SKM-1 (cell line): ENCODE results near the gene VGLL3.
A peak's percentile ranks its signal among the peaks of the same experiment; 100 is the strongest.
"Not testable (repeated sequence)": the region's sequence is repeated elsewhere in the genome, so short reads cannot be mapped to it uniquely, and the experiment has no call there.

Experiments
- DNase-seq: peaks from one replicate; lab custom pipeline; 2025; ENCODE audit not compliant: unreplicated experiment; lab: John Stamatoyannopoulos, UW

VGLL3 gene

DNA sequence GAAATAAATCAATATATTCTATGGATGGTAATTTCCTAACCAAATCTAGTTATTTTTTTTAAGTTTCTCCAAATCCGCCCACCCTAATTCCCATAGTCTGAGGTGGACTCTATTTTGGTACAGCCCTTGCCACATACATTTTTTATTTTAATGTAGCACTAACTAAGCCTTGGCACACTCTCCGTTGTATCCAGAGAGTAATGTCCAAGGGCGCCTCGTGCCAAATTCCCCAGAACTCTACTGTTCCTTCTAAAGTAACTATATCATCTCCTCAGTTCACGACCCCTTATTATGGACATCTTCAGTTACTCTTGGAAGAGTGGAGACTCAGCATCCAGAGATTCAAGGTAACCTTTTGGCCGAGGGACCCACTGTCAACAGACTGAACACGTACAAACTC is 1.3 kb downstream of the VGLL3 start:
- DNase-seq: no peak

DNA sequence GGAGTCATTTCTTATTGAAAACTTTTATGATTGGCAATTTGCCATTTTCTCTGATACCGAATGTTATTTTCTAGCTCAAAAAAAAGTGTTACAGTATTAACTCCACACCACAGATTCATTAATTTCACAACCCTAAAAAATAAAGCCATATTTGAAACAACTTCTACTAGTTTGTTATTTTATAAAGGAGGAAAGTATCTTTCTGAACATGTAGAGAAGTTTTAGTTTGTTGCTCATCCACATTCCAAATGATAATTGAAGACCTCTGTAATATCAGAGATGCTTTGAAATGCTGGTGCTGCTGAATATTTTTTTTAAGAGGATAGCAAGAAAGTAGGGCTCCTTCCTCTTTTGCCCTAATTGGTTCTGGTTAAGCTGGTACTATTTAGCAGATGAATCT is 1.9 kb downstream of the VGLL3 start:
- no peak for DNase-seq

DNA sequence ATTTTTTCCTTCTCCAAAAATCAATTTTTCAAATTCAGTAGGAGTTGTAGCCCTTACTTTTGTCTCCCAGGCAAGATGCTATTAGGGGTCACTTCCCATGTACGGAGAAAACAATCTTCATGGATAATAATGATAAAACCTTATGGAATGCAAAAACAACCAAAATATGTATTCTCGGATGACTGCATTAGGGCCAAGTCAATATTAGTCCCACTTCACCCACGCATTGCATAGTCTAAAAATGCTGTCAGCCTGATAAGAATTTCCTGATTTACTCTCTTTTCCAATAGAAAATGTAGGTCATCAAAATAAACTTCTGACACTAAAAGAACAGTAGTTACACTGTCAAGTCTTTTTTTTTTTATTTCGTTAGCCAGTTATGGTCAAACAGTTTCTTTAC is 2.7 kb downstream of the VGLL3 start:
- no peak for DNase-seq

DNA sequence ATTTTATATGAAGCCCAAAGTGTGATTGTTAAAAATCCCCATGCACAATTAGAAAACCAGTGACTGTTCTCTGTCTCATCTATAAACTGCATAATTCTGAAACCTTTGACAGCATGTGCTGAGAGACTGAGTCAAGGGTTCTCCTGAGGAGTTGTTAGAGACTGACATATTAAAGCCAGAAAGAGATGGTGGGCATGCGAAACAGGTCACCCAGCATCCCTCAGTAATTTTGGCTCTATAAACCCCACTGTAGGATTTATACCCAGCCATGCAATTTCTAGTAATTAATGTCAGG is 3.6 kb downstream of the VGLL3 start:
- no peak for DNase-seq

DNA sequence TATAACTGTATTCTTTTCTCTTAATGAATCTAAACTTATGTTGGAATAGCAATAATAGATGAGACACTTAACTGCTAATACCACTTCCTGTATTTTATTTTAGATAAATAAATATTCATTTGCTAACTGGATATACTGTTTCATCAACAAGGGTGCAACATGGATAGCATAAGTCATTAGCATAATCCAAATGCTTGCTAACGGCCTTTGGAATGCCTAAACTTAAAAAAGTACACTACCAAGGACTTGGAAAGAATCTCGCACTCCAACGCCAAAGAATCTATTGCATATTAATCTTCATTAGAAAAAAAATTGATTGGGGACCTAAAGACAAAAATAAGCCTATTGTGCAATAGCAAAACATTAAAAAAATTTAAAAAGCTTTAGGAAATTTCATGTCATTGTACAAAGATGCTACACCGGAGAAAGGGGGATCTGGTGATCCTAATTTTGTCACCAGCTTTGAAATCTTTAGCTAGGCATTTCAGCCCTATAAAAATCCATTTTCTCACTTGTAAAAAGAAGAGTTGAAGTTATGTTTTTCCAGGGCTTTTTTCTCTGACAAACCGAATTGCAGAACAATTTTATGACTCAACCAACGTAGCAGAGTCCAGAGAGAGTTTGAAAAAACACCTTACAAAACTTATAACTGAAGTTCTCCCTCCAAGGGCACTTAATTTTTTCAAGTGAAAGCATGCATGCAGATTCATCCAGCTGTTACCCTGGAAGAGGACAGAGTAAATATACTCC is 4.1 kb downstream of the VGLL3 start:
- no peak for DNase-seq

GRCh38 chr3:86985181-86985826 is 5.6 kb downstream of the VGLL3 start:
- DNase-seq: no peak

DNA sequence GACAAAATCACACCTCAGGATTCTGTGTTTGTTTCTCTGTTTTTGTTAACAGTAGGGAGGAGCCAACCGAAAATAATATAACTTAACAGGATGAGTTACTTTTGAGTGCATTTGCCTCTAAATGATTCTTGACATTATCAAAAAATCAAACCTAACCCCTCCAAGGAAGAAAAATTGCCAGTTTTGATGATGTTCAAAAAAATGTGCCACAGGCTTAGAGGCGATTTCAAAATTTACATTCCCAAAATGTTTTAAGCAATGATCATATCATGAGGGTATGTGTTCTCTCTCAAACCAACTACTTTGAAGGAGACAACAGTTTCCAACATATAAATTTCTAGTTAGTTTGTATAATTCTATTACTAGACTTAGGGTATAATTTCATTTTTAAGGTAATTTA is 6.7 kb downstream of the VGLL3 start:
- DNase-seq: no peak

DNA sequence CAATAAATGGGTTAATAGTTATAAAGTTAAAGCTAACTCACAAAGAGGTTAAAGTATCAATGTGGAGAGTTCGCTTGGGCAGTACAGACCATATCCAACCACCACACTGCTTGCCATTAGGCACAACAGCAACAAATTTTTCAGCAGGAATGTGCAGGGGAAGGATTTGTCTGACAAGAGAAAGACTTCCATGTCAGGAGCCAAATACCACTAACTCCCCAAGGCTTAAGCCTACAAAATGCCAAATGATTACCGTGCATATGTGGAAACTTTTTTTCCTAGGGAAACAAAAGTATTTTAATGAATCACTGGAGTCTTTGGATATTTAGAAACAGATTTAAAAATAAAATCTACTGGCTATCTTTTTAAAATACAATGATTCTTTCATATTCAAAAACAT is 8.1 kb downstream of the VGLL3 start:
- DNase-seq: no peak

GRCh38 chr3:86978111-86978551 is 12.8 kb downstream of the VGLL3 start:
- DNase-seq: no peak

DNA sequence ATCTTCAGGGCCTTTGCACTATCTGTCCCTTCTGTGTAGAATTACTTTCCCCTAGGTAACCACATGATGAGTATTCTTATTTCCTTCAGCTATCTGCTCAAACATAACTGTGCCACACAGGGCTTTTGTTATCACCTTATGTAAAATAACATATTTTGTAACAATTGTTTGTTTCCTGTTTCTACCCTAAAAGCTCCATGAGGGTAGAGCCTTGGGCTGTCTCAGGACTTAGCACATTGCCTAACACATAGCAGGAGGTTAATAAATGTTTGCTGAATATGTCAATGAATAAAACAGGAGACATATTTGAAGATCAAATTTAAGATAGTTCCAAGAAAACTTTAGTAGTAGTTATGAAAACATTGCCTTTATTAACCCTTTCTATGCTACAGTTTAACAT is 14.7 kb downstream of the VGLL3 start:
- no peak for DNase-seq

DNA sequence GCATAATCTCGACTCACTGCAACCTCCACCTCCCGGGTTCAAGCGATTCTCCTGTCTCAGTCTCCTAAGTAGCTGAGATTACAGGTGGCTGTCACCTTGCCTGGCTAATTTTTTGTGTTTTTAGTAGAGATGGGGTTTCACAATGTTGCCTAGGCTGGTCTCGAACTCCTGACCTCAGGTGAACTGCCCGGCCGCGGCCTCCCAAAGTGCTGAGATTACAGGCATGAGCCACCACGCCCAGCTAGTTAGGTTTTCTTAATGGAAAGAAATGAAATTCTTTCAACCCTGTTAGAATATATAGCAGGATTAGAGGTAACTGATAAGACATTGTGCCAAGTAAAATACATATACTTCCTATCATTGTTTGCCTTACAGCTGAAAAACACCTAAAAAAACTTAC is 16.8 kb downstream of the VGLL3 start:
- DNase-seq: not testable (repeated sequence)

DNA sequence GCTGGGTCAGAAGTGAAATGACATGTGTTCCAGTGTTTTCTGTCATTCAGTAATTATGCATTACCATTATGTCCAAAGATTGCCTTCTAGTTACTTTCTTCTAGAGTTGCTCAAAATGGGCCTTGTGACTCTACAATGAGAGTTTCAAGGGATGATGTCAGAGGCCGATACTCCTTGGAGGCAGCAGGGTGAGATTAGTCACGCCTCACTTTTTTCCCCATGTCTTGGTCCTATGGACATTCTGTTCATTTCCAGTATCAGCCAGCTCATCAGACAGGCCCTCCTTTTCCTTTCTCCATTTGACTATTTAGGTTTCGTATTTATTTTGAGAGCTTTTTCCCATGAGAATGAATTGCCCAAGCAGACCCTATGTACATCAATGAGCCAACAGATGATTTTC is 17.5 kb downstream of the VGLL3 start:
- DNase-seq: no peak

GRCh38 chr3:86969500-86970189 is 21.3 kb downstream of the VGLL3 start:
- peak; percentile 7 for DNase-seq

- DNase-seq: no peak
Measured at GRCh38 chr3:86968244-86968932, 22.6 kb downstream of the VGLL3 start.

DNA sequence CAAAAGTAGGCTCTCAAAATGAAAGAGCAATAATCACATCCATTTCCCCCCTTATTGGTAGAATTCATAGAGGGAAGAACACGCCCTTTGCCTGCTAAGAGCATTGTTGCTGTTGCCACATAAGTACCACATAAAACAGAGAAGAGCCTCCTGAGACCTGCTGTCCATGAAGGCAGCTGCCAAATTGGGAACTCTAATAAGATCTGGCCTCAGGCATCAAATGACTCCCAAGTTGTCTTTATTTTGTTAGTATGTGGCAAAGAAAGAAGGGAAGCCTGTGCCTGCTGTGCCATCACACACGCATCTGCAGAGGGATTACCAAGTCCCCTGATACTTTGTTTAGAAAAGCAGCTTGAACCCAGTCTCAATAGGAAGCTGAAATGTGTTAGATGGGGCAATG is 23.9 kb downstream of the VGLL3 start:
- DNase-seq: no peak

DNA sequence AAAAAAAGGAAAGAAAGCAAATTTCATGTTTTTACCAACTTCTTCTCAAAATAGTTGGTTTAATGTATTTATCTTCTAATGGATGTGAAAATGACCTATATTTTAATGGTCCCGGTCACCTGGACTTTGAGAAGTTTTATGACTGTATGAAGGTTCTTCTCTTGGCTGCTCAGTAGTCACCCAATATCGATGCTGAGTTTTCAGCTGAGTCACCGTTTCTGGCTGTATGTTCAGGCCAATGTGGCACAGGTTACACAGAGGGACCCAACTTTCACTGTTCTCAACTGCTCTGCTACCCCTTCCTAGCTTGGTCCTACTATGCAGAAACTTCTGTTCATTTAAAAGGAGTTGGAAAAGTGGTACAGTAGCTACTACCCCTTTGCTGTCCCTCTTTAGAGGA is 25.8 kb downstream of the VGLL3 start:
- no peak for DNase-seq

DNA sequence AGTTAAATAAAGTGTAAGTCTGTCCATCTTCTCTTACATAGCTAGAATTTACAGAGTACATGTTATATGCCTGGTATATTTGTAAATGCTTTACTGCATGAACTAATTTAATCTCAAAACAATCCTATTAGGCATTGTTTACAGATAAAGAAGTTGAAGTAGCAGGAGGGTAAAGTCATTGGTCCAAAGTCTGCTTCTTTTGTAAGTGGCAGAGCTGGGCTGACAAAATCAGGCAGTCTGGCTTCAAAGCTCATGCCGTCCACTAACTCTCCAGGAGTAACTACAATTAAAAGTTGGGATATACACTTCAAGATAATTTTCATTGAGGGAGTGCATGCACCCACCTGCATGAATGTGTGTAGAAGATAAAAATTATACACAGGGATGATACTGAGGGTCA is 27.3 kb downstream of the VGLL3 start:
- DNase-seq: no peak

DNA sequence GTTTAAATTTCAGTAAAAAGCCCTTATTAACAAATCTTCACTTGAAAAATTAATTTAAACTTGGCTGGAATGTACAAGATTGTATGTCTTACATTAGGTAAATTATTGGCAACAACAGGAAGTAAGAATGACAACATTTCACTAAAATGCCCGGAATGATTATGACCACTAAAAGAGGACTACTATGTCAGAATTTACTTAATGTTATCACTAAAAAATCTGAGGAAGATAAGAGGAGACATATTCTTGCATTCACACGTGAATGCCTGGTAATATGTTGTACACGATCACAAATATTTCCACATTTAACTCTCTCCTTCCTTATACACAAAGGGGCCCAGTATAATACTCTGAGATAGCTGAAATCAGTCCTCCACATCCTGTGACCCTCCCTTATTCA is 29.7 kb downstream of the VGLL3 start:
- no peak for DNase-seq

DNA sequence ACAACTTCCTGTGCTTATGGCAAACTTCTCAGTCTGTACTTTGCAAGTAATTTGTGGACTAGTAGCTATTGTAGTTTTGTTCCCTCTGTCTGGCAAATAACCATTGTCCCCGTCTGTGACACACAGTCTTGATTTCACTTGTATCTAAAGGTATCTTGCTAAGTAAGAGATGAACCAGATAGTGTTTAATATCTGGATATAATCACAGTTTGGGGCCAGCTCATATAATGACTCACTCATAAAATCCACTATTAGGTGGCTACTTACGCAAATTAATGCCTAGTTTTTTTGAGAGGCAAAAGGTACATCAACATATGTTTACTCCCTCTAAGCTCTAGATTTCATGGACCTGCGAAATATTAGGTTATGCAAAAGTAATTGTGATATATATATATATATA is 30.4 kb downstream of the VGLL3 start:
- DNase-seq: no peak

DNA sequence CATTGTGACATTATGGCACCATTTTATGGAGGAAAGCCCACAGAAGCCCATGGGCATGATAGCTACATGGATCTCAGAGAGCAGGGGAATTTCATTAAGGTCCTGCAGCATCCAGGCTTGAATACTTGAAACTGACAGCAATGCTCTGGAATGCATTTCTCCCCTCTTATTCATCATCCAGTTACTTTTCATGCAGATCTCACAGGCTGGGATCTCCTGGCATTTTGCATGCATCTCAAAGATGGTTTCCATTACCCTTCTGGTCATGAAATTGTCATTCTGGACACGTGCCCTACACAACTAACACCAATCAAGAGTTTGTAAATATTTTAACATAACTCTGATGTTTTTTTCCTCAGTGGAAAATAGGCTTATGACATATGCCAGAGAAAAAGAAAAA is 32.4 kb downstream of the VGLL3 start:
- no peak for DNase-seq

DNA sequence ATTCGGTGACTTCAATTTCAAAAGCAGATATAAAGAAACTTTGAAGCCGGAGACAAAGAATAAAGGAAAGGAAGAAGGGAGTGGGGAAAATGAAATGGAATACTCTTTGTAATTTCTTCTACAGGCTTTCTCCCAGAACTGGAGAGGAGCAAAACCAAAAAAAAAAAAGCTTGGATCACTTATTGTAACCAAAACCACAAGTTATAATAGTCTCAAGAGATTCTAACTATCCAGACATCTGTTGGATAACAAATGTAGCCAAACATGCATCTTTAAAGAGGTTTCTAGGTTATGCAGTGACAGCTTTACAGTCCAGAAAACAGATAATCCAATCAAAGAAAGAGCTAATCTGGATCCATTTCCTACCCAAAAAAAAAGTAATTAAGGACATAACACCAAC is 36.2 kb downstream of the VGLL3 start:
- DNase-seq: no peak

DNA sequence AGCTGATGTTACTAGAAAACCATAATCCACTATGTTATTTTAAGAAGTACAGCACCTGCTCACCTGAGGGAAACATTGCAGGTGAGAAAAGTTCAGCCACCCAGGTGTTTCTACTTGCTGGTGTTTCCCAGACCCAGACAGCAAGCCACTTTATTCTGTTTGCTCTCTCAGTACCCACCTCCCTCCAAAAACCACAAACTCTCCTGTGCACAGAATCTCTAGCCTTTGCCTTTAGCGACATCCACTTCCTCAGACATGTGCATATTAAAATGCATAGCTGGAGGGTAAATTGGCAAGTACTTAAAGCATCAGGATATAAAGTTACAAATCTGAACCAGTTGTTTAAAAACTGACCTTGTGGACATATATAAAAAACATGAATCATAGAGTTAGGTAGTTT is 36.7 kb downstream of the VGLL3 start:
- no peak for DNase-seq
